ENCODE data around the gene FUCA1. TPM values are rescaled to one million over a fixed set of nuclear protein-coding genes. Genes with fewer than 3 reads are reported as not detected.
"Not testable (repeated sequence)": the region's sequence is repeated elsewhere in the genome, so short reads cannot be mapped to it uniquely, and the experiment has no call there.

Gene FUCA1
- total and polyA plus RNA-seq, 2 of the 4 experiments (the other 2 are of a cell fraction) = 2.9 to 3.5 TPM

DNA sequence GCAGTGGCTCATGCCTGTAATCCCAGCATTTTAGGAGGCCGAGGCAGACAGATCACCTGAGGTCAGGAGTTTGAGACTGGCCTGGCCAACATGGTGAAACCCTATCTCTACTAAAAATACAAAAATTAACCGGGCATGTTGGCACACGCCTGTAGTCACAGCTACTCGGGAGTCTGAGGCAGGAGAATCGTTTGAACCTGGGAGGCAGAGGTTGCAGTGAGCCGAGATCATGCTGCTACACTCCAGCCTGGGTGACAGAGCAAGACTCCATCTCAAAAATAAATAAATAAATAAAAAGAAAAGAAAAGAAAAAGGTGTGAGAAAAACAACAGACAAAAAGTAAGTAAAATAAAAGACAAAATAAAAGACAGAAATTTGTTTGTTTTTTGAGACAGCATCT is 33.9 kb downstream of the FUCA1 start:
- H3K4ac ChIP-seq (ENCODE audit: low read depth, low read length); dilution Hi-C loops (cut with HindIII; ENCODE audit: low sequenced_read_pairs, unreplicated experiment); H4K5ac ChIP-seq (ENCODE audit: low read depth, low read length); H2AK5ac ChIP-seq (ENCODE audit: low read depth, low read length); H4K20me1 ChIP-seq (ENCODE audit: insufficient read depth, low read length); POLR2A ChIA-PET (ENCODE audit: unreplicated experiment); H3K4me2 ChIP-seq (ENCODE audit: low read depth, low read length); CTCF ChIA-PET; H2BK15ac ChIP-seq (ENCODE audit: low read depth, low read length); H3K4me1 ChIP-seq (ENCODE audit: control insufficient read depth, insufficient read depth, low read length); H3K79me1 ChIP-seq (ENCODE audit: low read depth in 1 of 2, low read length in 2 of 2); H2AFZ ChIP-seq (replicated peaks; ENCODE audit: low read length, poor library complexity); H3K9me3 ChIP-seq (ENCODE audit: control insufficient read depth, insufficient read depth, low read length); H3K4me3 ChIP-seq (ENCODE audit: insufficient read depth, low read depth, low read length); H2BK5ac ChIP-seq (ENCODE audit: low read depth, low read length, poor library complexity, severe bottlenecking); H3K23ac ChIP-seq (ENCODE audit: low read depth, low read length); H3K14ac ChIP-seq (replicated peaks; ENCODE audit: low read depth, low read length); H3K27ac ChIP-seq (ENCODE audit: insufficient read depth, low read length); H2BK120ac ChIP-seq (ENCODE audit: low read depth, low read length); H4K8ac ChIP-seq (ENCODE audit: low read depth in 2 of 2, low read length in 2 of 2); DNase-seq; in situ Hi-C loops (cut with MboI; ENCODE audit: low sequenced_read_pairs); H3K9ac ChIP-seq (ENCODE audit: low read depth, low read length); H3K36me3 ChIP-seq (ENCODE audit: control insufficient read depth, insufficient read depth, low read length); H3K56ac ChIP-seq (ENCODE audit: extremely low read depth, insufficient read depth, low read length); ATAC-seq (ENCODE audit: low read depth); BruUV-seq (replicated peaks); H4K91ac ChIP-seq (ENCODE audit: insufficient read depth, low read depth, low read length); intact Hi-C loops (cut with micrococcal nuclease); H2BK20ac ChIP-seq (ENCODE audit: low read depth, low read length); H3K9me1 ChIP-seq (ENCODE audit: insufficient read depth, low read length); H2AK9ac ChIP-seq (replicated peaks; ENCODE audit: low read depth, low read length, poor library complexity); H3K18ac ChIP-seq (ENCODE audit: low read depth, low read length): not testable (repeated sequence)
- WGBS, 2 experiments (ENCODE audit: extremely low coverage in 2 of 2, insufficient read length in 1 of 2) = no CpG with 5 or more reads among the region's 6 CpGs
- H3K27me3 ChIP-seq (ENCODE audit: control insufficient read depth, insufficient read depth, low read length) = peaks cover 11% of the 10 kb centered on the region
